ENCODE measurements around the gene LEKR1. TPM values are rescaled to one million over a fixed set of nuclear protein-coding genes. Genes with fewer than 3 reads are reported as not detected.

Gene LEKR1
- total RNA-seq, 2 donors from 2014 or later, result 4.2 TPM; not detected in 1

- Histone ChIP-seq H3K9me3 (no peaks in the 10 kb centered on the region), H3K4me3 (no peak overlapping the region), H3K36me3 (no peaks in the 10 kb centered on the region), H3K27me3 (replicated peaks; ENCODE audit: insufficient read depth) (no peaks in the 10 kb centered on the region), H3K4me1 (ENCODE audit: control insufficient read depth in 1 of 2, low read depth in 2 of 2) (no peaks in the 10 kb centered on the region), H3K27ac (no peak overlapping the region)
- DNase-seq (ENCODE audit: low spot score) (no peak), ATAC-seq (ENCODE audit: insufficient number of reproducible peaks, low FRiP score, low read depth) (no peak)
- TF ChIP-seq, protein P1, sequence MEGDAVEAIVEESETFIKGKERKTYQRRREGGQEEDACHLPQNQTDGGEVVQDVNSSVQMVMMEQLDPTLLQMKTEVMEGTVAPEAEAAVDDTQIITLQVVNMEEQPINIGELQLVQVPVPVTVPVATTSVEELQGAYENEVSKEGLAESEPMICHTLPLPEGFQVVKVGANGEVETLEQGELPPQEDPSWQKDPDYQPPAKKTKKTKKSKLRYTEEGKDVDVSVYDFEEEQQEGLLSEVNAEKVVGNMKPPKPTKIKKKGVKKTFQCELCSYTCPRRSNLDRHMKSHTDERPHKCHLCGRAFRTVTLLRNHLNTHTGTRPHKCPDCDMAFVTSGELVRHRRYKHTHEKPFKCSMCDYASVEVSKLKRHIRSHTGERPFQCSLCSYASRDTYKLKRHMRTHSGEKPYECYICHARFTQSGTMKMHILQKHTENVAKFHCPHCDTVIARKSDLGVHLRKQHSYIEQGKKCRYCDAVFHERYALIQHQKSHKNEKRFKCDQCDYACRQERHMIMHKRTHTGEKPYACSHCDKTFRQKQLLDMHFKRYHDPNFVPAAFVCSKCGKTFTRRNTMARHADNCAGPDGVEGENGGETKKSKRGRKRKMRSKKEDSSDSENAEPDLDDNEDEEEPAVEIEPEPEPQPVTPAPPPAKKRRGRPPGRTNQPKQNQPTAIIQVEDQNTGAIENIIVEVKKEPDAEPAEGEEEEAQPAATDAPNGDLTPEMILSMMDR (IDR thresholded peaks at IDR 0.05), result no peak
Measured at GRCh38 chr3:156918746-156919145, 92.6 kb downstream of the LEKR1 start.

DNA sequence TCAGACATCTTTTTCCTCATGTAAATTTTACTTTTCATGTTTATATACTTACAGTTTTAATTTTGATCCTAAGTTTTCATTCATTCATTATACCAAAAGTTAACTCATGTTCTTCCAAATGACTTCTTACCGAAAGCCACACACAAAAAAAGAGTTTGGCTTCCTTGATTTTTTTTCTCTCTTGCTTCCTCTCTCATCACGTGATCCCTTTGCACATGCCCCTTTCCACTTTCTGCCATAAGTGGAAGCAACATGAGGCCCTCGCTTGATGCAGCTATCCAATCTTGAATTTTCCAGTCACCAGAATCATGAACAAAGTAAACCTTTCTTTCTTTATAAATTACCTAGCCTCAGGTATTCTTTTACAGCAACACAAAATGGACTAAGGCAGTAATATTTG lies 93.7 kb downstream of the LEKR1 start:
- Histone ChIP-seq H3K9me3 (no peaks in the 10 kb centered on the region), H3K4me1 (ENCODE audit: control insufficient read depth in 1 of 2, low read depth in 2 of 2) (no peaks in the 10 kb centered on the region), H3K4me3 (no peak overlapping the region), H3K27me3 (replicated peaks; ENCODE audit: insufficient read depth) (no peaks in the 10 kb centered on the region), H3K27ac (no peak overlapping the region), H3K36me3 (no peaks in the 10 kb centered on the region)
- TF ChIP-seq, protein P1 (IDR thresholded peaks at IDR 0.05), result no peak
- ATAC-seq (ENCODE audit: insufficient number of reproducible peaks, low FRiP score, low read depth) (no peak), DNase-seq (ENCODE audit: low spot score) (no peak)

GRCh38 chr3:156920399-156920798 lies 94.2 kb downstream of the LEKR1 start:
- Histone ChIP-seq H3K4me1 (ENCODE audit: control insufficient read depth in 1 of 2, low read depth in 2 of 2) (no peaks in the 10 kb centered on the region), H3K27me3 (replicated peaks; ENCODE audit: insufficient read depth) (no peaks in the 10 kb centered on the region), H3K27ac (no peak overlapping the region), H3K4me3 (no peak overlapping the region), H3K36me3 (no peaks in the 10 kb centered on the region), H3K9me3 (no peaks in the 10 kb centered on the region)
- DNase-seq (ENCODE audit: low spot score), result no peak
- TF ChIP-seq, protein P1 (IDR thresholded peaks at IDR 0.05), result no peak
- ATAC-seq (ENCODE audit: insufficient number of reproducible peaks, low FRiP score, low read depth), result no peak

- Histone ChIP-seq H3K27me3 (replicated peaks; ENCODE audit: insufficient read depth) (no peaks in the 10 kb centered on the region), H3K27ac (no peak overlapping the region), H3K9me3 (no peaks in the 10 kb centered on the region), H3K4me1 (ENCODE audit: control insufficient read depth in 1 of 2, low read depth in 2 of 2) (no peaks in the 10 kb centered on the region), H3K36me3 (no peaks in the 10 kb centered on the region), H3K4me3 (no peak overlapping the region)
- DNase-seq (ENCODE audit: low spot score) (no peak), ATAC-seq (ENCODE audit: insufficient number of reproducible peaks, low FRiP score, low read depth) (no peak)
- TF ChIP-seq, protein P1 (IDR thresholded peaks at IDR 0.05), result no peak
Measured at GRCh38 chr3:156923349-156923748, 97.2 kb downstream of the LEKR1 start.

DNA sequence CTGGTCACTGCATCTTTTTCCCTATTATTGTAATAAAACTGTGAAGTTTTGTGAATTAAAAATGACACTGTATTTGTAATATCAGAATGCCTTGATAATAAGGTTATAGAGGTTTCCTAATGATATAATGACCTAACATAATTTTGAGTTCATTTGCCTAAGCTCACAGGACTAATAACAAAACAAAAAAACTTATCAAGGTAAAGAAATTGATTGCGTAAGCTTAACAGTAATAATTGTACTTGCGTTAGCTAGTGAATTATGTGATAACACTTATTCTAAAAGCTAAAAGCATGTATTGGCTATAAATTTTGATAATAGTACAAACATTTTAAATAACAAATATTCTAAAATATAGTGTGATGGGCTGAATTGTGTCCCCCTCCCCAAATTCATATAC lies 112.6 kb downstream of the LEKR1 start:
- no peaks in the 10 kb centered on the region for H3K36me3 ChIP-seq
- H3K4me1 ChIP-seq (ENCODE audit: control insufficient read depth in 1 of 2, low read depth in 2 of 2), result no peaks in the 10 kb centered on the region
- no peak overlapping the region for H3K27ac ChIP-seq
- H3K27me3 ChIP-seq (replicated peaks; ENCODE audit: insufficient read depth), result no peaks in the 10 kb centered on the region
- H3K4me3 ChIP-seq, result no peak overlapping the region
- TF ChIP-seq, protein P1 (IDR thresholded peaks at IDR 0.05), result no peak
- H3K9me3 ChIP-seq, result no peaks in the 10 kb centered on the region
- ATAC-seq (ENCODE audit: insufficient number of reproducible peaks, low FRiP score, low read depth) (no peak), DNase-seq (ENCODE audit: low spot score) (no peak)
